ENCODE results near the gene FAM222B.
"Not testable (repeated sequence)": the region's sequence is repeated elsewhere in the genome, so short reads cannot be mapped to it uniquely, and the experiment has no call there.

Gene FAM222B

DNA sequence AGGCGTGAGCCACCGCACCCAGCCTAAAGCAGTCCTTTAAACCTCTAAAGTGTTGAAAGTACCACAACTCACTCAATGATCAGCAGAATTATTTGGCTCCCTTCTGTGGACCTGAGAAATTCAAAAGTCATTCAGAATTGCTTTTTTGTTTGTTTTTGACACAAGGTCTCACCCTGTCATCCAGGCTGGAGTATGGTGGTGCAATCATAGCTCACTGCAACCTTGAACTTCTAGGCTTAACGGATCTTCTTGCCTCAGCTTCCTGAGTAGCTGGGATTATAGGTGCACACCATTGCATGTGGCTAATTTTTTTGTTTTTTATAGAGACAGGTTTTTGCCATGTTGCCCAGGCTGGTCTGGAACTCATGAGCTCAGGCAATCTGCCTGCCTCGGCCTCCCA is 54.5 kb downstream of the FAM222B start:
- Histone ChIP-seq H3K9ac (ENCODE audit: low read depth in 1 of 2, low read length in 2 of 2) (no peak overlapping the region), H3K4me3 (ENCODE audit: low read length in 2 of 2) (no peak overlapping the region), H3K36me3 (ENCODE audit: control insufficient read depth in 2 of 2, insufficient read depth in 2 of 2, low read length in 2 of 2) (peaks cover 0 to 5% of the 10 kb centered on the region in 2 donors), H3K9me3 (ENCODE audit: control insufficient read depth in 2 of 2, low read length in 2 of 2) (no peaks in the 10 kb centered on the region), H3K27me3 (ENCODE audit: control insufficient read depth in 2 of 2, insufficient read depth in 2 of 2, low read length in 2 of 2) (no peaks in the 10 kb centered on the region), H3K27ac (ENCODE audit: low read depth in 2 of 2, low read length in 2 of 2) (no peak overlapping the region), H3K4me1 (ENCODE audit: control insufficient read depth in 2 of 2, insufficient read depth in 2 of 2, low read length in 2 of 2) (no peaks in the 10 kb centered on the region)

GRCh38 chr17:28783161-28783560 is 59.4 kb downstream of the FAM222B start:
- Histone ChIP-seq H3K9ac (ENCODE audit: low read depth in 1 of 2, low read length in 2 of 2) (no peak overlapping the region), H3K36me3 (ENCODE audit: control insufficient read depth in 2 of 2, insufficient read depth in 2 of 2, low read length in 2 of 2) (peaks cover 0 to 7% of the 10 kb centered on the region in 2 donors), H3K27me3 (ENCODE audit: control insufficient read depth in 2 of 2, insufficient read depth in 2 of 2, low read length in 2 of 2) (no peaks in the 10 kb centered on the region), H3K4me1 (ENCODE audit: control insufficient read depth in 2 of 2, insufficient read depth in 2 of 2, low read length in 2 of 2) (no peaks in the 10 kb centered on the region), H3K27ac (ENCODE audit: low read depth in 2 of 2, low read length in 2 of 2) (no peak overlapping the region), H3K9me3 (ENCODE audit: control insufficient read depth in 2 of 2, low read length in 2 of 2) (no peaks in the 10 kb centered on the region), H3K4me3 (ENCODE audit: low read length in 2 of 2) (no peak overlapping the region)

GRCh38 chr17:28779601-28780000 is 63.0 kb downstream of the FAM222B start:
- H3K27me3 ChIP-seq (ENCODE audit: control insufficient read depth in 2 of 2, insufficient read depth in 2 of 2, low read length in 2 of 2); H3K4me3 ChIP-seq (ENCODE audit: low read length in 2 of 2); H3K36me3 ChIP-seq (ENCODE audit: control insufficient read depth in 2 of 2, insufficient read depth in 2 of 2, low read length in 2 of 2); H3K9ac ChIP-seq (ENCODE audit: low read depth in 1 of 2, low read length in 2 of 2); H3K27ac ChIP-seq (ENCODE audit: low read depth in 2 of 2, low read length in 2 of 2); H3K4me1 ChIP-seq (ENCODE audit: control insufficient read depth in 2 of 2, insufficient read depth in 2 of 2, low read length in 2 of 2); H3K9me3 ChIP-seq (ENCODE audit: control insufficient read depth in 2 of 2, low read length in 2 of 2): not testable (repeated sequence)

- no peak overlapping the region for H3K27ac ChIP-seq (ENCODE audit: low read depth in 2 of 2, low read length in 2 of 2)
- H3K4me1 ChIP-seq (ENCODE audit: control insufficient read depth in 2 of 2, insufficient read depth in 2 of 2, low read length in 2 of 2) = no peaks in the 10 kb centered on the region
- no peaks in the 10 kb centered on the region for H3K27me3 ChIP-seq (ENCODE audit: control insufficient read depth in 2 of 2, insufficient read depth in 2 of 2, low read length in 2 of 2)
- H3K9me3 ChIP-seq (ENCODE audit: control insufficient read depth in 2 of 2, low read length in 2 of 2) = no peaks in the 10 kb centered on the region
- H3K36me3 ChIP-seq (ENCODE audit: control insufficient read depth in 2 of 2, insufficient read depth in 2 of 2, low read length in 2 of 2) = peaks cover 0 to 10% of the 10 kb centered on the region in 2 donors
- no peak overlapping the region for H3K4me3 ChIP-seq (ENCODE audit: low read length in 2 of 2)
- no peak overlapping the region for H3K9ac ChIP-seq (ENCODE audit: low read depth in 1 of 2, low read length in 2 of 2)
These were observed 65.4 kb downstream of the FAM222B start for GRCh38 chr17:28777178-28777577.

- Histone ChIP-seq H3K4me1 (ENCODE audit: control insufficient read depth in 2 of 2, insufficient read depth in 2 of 2, low read length in 2 of 2) (no peaks in the 10 kb centered on the region), H3K36me3 (ENCODE audit: control insufficient read depth in 2 of 2, insufficient read depth in 2 of 2, low read length in 2 of 2) (peaks cover 0 to 5% of the 10 kb centered on the region in 2 donors), H3K9ac (ENCODE audit: low read depth in 1 of 2, low read length in 2 of 2) (no peak overlapping the region), H3K9me3 (ENCODE audit: control insufficient read depth in 2 of 2, low read length in 2 of 2) (no peaks in the 10 kb centered on the region), H3K27ac (ENCODE audit: low read depth in 2 of 2, low read length in 2 of 2) (no peak overlapping the region), H3K27me3 (ENCODE audit: control insufficient read depth in 2 of 2, insufficient read depth in 2 of 2, low read length in 2 of 2) (no peaks in the 10 kb centered on the region), H3K4me3 (ENCODE audit: low read length in 2 of 2) (no peak overlapping the region)
These were observed 68.4 kb downstream of the FAM222B start for GRCh38 chr17:28774206-28774605.

DNA sequence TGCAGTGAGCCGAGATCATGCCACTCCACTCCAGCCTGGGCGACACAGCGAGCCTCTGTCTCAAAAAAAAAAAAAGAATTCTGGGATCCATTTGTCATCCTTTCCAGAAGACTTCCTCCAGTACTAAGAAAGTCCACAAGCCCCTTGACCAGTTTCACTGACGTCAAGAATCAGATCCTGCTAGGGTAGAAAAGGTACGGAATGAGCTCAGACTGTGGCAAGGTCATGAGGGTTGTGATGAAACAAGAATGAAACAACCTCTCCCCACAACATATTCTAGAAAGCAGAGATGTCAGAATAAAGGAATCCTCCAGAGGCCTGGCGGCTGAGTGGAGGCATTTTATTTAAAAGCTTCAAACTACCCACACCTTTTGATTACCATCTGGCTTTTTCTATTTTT is 68.9 kb downstream of the FAM222B start:
- Histone ChIP-seq H3K9ac (ENCODE audit: low read depth in 1 of 2, low read length in 2 of 2) (no peak overlapping the region), H3K4me1 (ENCODE audit: control insufficient read depth in 2 of 2, insufficient read depth in 2 of 2, low read length in 2 of 2) (no peaks in the 10 kb centered on the region), H3K36me3 (ENCODE audit: control insufficient read depth in 2 of 2, insufficient read depth in 2 of 2, low read length in 2 of 2) (peaks cover 0 to 5% of the 10 kb centered on the region in 2 donors), H3K9me3 (ENCODE audit: control insufficient read depth in 2 of 2, low read length in 2 of 2) (no peaks in the 10 kb centered on the region), H3K27ac (ENCODE audit: low read depth in 2 of 2, low read length in 2 of 2) (no peak overlapping the region), H3K4me3 (ENCODE audit: low read length in 2 of 2) (no peak overlapping the region), H3K27me3 (ENCODE audit: control insufficient read depth in 2 of 2, insufficient read depth in 2 of 2, low read length in 2 of 2) (no peaks in the 10 kb centered on the region)

DNA sequence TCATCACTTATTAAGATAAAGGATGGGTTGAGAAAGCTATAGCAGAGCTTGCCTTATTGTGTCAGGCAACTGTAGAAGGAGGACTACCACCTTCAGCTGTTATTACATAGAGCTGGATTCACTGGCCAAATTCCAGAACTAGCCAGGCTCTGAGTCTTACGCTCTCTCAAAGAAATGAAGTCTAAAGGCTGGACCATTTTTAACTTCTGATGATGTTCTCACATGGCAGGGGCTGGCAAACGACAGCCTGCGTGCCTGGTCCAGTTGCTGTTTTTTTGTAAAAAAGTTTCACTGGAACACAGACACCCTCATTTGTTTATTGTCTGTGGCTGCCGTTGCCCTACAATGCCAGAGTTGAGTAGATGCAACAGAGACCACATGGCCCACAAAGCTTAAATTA is 77.6 kb downstream of the FAM222B start:
- Histone ChIP-seq H3K4me1 (ENCODE audit: control insufficient read depth in 2 of 2, insufficient read depth in 2 of 2, low read length in 2 of 2) (peaks cover 3% of the 10 kb centered on the region in 2 donors), H3K27ac (ENCODE audit: low read depth in 2 of 2, low read length in 2 of 2) (no peak overlapping the region), H3K27me3 (ENCODE audit: control insufficient read depth in 2 of 2, insufficient read depth in 2 of 2, low read length in 2 of 2) (no peaks in the 10 kb centered on the region), H3K9ac (ENCODE audit: low read depth in 1 of 2, low read length in 2 of 2) (no peak overlapping the region), H3K9me3 (ENCODE audit: control insufficient read depth in 2 of 2, low read length in 2 of 2) (no peaks in the 10 kb centered on the region), H3K4me3 (ENCODE audit: low read length in 2 of 2) (no peak overlapping the region), H3K36me3 (ENCODE audit: control insufficient read depth in 2 of 2, insufficient read depth in 2 of 2, low read length in 2 of 2) (peaks cover 19 to 25% of the 10 kb centered on the region in 2 donors)

DNA sequence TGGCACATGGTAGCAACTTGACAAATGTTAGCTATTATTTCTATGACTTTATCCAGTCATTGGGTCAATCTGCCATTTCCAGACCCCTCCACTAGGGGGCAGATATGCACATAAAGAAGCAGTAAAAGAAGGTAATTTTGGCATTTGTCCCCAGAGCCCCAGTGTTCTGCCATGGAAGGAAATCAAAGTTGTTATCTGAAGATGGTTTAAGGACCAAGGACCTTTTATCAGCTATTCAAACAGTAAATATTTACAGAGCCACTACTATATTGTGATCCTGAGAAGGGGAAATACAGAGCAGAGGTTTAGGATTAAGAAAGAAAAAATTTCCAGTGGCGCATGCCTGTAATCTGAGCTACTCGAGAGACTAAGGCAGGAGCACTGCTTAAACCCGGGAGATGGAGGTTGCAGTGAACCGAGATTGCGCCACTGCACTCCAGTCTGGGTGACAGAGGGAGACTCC is 78.8 kb downstream of the FAM222B start:
- H3K9me3 ChIP-seq (ENCODE audit: control insufficient read depth in 2 of 2, low read length in 2 of 2) = no peaks in the 10 kb centered on the region
- H3K4me1 ChIP-seq (ENCODE audit: control insufficient read depth in 2 of 2, insufficient read depth in 2 of 2, low read length in 2 of 2) = peaks cover 3% of the 10 kb centered on the region in 2 donors
- H3K27ac ChIP-seq (ENCODE audit: low read depth in 2 of 2, low read length in 2 of 2) = no peak overlapping the region
- no peaks in the 10 kb centered on the region for H3K27me3 ChIP-seq (ENCODE audit: control insufficient read depth in 2 of 2, insufficient read depth in 2 of 2, low read length in 2 of 2)
- no peak overlapping the region for H3K9ac ChIP-seq (ENCODE audit: low read depth in 1 of 2, low read length in 2 of 2)
- peaks cover 31 to 34% of the 10 kb centered on the region in 2 donors for H3K36me3 ChIP-seq (ENCODE audit: control insufficient read depth in 2 of 2, insufficient read depth in 2 of 2, low read length in 2 of 2)
- H3K4me3 ChIP-seq (ENCODE audit: low read length in 2 of 2) = no peak overlapping the region

- no peaks in the 10 kb centered on the region for H3K27me3 ChIP-seq (ENCODE audit: control insufficient read depth in 2 of 2, insufficient read depth in 2 of 2, low read length in 2 of 2)
- no peak overlapping the region for H3K27ac ChIP-seq (ENCODE audit: low read depth in 2 of 2, low read length in 2 of 2)
- no peak overlapping the region for H3K9ac ChIP-seq (ENCODE audit: low read depth in 1 of 2, low read length in 2 of 2)
- H3K36me3 ChIP-seq (ENCODE audit: control insufficient read depth in 2 of 2, insufficient read depth in 2 of 2, low read length in 2 of 2) = peaks cover 37 to 40% of the 10 kb centered on the region in 2 donors
- peaks cover 3% of the 10 kb centered on the region in 2 donors for H3K4me1 ChIP-seq (ENCODE audit: control insufficient read depth in 2 of 2, insufficient read depth in 2 of 2, low read length in 2 of 2)
- no peaks in the 10 kb centered on the region for H3K9me3 ChIP-seq (ENCODE audit: control insufficient read depth in 2 of 2, low read length in 2 of 2)
- H3K4me3 ChIP-seq (ENCODE audit: low read length in 2 of 2) = no peak overlapping the region
These were observed 79.3 kb downstream of the FAM222B start for GRCh38 chr17:28763137-28763799.

- peaks cover 39 to 48% of the 10 kb centered on the region in 2 donors for H3K36me3 ChIP-seq (ENCODE audit: control insufficient read depth in 2 of 2, insufficient read depth in 2 of 2, low read length in 2 of 2)
- H3K27ac ChIP-seq (ENCODE audit: low read depth in 2 of 2, low read length in 2 of 2) = no peak overlapping the region
- no peak overlapping the region for H3K4me3 ChIP-seq (ENCODE audit: low read length in 2 of 2)
- H3K9ac ChIP-seq (ENCODE audit: low read depth in 1 of 2, low read length in 2 of 2) = no peak overlapping the region
- no peaks in the 10 kb centered on the region for H3K9me3 ChIP-seq (ENCODE audit: control insufficient read depth in 2 of 2, low read length in 2 of 2)
- no peaks in the 10 kb centered on the region for H3K27me3 ChIP-seq (ENCODE audit: control insufficient read depth in 2 of 2, insufficient read depth in 2 of 2, low read length in 2 of 2)
- peaks cover 3% of the 10 kb centered on the region in 2 donors for H3K4me1 ChIP-seq (ENCODE audit: control insufficient read depth in 2 of 2, insufficient read depth in 2 of 2, low read length in 2 of 2)
These were observed 81.7 kb downstream of the FAM222B start for GRCh38 chr17:28760601-28761562.
